Dermis blood vessel endothelial cell (primary cell): ENCODE data around the gene MAEA. TPM values are rescaled to one million over a fixed set of nuclear protein-coding genes. Genes with fewer than 3 reads are reported as not detected.
A peak's percentile ranks its signal among the peaks of the same experiment; 100 is the strongest.
"Not testable (repeated sequence)": the region's sequence is repeated elsewhere in the genome, so short reads cannot be mapped to it uniquely, and the experiment has no call there.

Experiments
- DNase-seq: peaks from one replicate; pipeline ENCODE4 v3.0.0; 2010
- total RNA-seq: library from RNA; depleted of rRNA; stranded (reverse); fragments of >200 nt; gene quantifications from 2 replicates; pipeline ENCODE4 v1.2.3, GENCODE V29; 2014

MAEA gene
- total RNA-seq, 1 donor from 2014 or later: 75.9 TPM

DNA sequence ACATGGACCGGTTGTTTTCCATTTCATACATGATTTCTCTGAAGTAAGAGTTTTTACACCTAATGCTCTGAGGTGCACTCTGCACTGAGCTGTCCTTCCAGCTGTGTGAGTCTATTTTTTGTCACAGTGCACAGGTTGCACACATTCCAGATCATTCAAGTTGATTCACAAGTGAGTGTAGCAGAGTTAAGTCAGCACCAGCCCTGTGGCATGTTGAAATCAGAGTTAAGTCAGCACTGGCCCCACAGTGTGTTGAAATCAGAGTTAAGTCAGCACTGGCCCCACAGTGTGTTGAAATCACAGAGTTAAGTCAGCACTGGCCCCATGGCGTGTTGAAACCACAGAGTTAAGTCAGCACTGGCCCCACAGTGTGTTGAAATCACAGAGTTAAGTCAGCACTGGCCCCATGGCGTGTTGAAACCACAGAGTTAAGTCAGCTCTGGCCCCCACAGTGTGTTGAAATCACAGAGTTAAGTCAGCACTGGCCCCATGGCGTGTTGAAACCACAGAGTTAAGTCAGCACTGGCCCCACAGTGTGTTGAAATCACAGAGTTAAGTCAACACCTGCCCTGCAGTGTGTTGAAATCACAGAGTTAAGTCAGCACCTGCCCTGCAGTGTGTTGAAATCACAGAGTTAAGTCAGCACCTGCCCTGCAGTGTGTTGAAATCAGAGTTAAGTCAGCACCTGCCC is 45.6 kb downstream of the MAEA start:
- not testable (repeated sequence) for DNase-seq

DNA sequence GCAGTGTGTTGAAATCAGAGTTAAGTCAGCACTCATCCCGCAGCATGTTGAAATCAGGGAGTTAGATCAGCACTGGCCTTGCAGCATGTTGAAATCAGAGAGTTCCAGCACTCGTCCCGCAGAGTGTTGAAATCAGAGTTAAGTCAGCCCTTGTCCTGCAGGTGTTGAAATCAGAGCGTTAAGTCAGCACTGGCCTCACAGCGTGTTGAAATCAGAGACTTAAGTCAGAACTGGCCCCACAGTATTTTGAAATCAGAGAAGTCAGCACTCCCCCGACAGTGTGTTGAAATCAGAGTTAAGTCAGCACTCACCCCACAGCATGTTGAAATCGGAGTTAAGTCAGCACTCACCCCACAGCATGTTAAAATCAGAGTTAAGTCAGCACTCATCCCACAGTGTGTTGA is 46.4 kb downstream of the MAEA start:
- no peak for DNase-seq

DNA sequence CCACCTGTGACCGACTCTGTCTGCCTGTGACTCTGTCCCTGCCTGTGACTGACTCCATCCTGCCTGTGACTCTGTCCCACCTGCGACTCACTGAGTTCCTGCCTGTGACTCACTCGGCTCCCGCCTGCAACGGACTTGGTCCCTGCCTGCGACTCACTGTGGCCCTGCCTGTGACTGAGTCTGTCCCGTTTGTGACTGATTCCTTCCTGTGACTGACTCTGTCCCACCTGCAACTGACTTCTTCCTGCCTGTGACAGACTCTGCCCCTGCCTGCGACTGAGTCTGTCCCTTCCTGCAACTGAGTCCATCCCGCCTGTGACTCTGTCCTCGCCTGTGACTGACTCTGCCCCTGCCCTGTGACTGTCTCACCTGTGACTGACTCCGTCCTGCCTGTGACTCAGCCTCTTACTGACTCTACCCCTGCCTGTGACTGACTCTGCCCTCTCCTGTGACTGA is 47.7 kb downstream of the MAEA start:
- DNase-seq: peak; percentile 17

DNA sequence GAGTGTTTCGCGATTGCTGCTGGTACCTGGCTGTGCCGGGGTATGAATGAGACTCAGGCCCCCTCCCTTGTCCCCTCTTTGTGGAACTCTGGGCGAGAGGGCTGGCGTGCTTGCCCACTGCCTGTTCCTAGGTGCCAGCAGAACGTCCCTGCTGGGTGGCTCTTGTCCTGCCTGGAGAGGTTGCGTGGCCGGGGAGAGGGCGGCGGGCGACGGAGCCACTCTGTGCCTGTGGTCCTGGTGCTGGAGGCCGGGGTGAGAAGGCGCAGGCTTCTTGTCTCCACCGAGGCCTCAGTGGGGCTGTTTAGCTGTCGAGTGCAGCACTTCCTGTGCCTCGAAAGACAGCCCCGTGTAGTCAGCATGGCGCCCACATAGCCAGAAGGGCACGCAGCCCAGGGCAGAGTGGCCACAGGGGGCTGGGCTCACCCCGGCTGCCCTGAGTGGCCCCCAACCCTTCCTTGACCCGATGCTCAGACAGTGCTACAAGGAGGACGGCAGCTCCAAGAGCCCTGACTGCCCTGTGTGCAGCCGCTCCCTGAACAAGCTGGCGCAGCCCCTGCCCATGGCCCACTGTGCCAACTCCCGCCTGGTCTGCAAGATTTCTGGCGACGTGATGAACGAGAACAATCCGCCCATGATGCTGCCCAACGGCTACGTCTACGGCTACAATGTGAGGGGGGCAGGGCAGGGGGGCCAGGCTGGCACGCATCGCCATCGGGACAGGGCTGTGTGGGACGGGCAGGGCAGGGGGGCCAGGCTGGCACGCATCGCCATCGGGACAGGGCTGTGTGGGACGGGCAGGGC is 48.5 kb downstream of the MAEA start:
- DNase-seq: no peak

DNA sequence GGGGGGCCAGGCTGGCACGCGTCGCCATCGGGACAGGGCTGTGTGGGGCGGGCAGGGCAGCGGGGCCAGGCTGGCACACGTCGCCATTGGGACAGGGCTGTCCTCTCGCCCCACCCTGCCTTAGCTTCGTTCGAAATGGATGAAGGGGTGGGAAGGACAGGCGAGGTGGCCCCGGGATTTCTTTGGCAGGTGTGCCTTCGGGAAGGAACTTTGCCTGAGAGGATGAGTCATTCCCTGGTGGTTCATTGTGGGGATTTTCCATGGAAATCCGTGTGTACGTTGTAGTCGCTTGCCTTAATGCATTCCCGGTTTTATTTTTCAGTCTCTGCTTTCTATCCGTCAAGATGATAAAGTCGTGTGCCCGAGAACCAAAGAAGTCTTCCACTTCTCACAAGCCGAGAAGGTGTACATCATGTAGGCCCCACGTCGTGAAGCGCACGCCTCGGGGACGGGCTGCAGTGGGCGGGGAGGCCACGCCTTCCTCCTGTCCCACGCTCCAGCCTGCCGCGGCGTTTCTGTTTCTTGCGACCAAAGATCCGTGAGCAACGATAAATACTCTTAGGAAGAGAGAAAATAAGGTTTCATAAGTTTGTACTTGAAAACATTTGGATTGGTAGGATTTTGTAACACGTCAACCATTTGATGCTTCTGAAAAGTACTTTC is 49.2 kb downstream of the MAEA start:
- DNase-seq: peak; percentile 12

DNA sequence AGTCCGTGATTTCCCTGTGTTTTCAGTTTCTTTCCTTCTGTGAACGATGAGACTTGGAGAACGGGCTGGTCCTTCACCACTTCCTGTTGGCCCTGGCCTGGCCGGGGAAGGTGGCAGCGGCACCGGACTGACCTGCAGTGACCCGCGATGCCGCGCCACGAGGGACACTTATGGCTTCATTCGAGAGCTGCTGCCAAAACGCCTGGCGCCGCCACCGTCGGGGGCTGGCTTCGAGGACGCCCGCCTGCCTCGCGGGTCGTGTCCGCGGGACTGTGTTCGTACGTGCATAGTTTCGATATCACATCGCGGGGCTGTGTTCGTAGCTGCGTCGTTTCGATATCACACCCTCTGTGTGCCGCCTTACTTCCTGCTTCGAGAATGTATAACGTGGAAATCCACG is 49.8 kb downstream of the MAEA start:
- DNase-seq: no peak

DNA sequence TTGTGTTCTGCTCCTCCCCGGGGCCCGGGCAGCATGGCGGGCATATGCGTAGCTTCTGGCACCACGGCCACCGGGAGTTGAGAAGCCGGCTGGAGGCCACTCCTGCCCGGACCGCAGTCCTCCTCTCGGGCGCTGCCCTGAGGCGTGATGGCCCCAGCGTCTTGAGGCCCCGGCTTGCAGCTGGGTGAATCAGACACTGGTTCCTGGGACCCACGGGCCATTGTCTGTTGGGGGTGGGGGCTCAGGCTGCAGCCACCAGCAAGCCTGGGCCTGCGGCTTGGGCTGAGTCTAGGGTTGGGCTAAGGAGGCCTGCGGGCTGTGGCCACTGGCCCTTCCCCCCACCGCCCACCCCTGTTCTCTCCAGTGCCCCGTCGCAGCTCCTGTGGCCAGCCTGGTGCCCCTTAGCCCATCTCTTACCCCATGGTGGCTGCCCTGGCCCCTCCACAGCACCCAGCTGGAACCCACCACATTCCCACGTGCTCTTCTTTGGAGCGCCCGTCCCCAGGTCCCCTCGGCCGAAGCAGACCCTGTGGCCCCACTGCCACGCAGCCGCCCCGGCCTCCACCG is 50.6 kb downstream of the MAEA start:
- no peak for DNase-seq

DNA sequence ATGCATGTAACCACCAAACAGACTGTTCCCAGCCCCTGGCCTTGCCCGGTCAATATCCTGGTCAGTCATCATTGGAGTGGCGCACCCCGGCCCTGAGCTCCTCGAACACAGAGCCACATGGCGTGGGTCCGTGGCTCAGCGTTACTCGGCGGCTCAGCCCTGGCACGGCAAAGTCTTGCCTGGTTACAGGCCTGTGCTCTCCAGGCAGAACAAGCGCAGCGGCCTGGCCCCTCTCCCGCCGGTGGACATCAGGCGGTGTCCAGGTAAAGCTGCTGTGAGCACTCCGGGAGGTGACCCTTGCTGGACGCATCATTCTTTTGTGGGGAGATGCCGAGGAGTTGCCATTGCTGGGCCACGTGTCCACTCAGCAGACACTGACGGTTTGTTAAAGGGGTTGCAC is 51.2 kb downstream of the MAEA start:
- no peak for DNase-seq

DNA sequence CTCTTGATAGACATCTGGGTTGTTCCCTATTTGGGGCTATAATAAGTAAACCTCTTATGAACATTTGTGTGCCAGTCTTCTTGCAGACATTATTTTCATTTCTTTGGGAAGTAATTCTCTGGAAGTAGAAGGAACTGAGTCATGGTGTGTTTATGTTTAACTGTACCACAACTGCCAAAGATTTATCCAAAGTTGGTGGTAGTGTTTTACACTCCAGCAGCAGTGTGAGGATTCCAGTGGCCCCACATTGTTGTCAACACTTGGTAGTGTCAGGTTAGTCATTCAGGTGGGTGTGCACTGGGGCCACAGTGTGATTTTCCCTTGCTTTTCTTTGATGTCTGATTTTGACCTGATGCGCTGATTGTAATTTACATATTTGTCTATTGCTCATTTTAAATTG is 52.3 kb downstream of the MAEA start:
- peak; percentile 19 for DNase-seq

DNA sequence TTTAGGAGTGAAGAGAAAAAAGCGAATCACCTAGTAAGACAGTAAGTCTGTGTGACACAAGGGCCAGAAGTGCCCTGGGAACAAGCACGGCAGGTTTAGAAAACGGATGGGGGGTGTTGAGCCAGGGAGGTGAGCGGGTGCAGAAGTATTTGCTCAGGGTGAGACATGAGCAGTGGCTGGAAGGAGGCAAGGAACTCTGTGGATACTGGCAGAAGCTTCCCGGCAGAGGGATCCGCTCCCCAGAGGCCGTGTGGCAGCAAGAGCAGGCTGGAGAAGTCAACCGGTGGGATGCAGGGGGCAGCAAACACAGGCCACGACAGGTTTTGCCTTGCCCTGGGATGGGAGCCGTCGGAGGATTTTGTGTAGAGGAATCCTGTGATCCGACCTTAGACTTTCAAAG is 55.0 kb downstream of the MAEA start:
- no peak for DNase-seq

DNA sequence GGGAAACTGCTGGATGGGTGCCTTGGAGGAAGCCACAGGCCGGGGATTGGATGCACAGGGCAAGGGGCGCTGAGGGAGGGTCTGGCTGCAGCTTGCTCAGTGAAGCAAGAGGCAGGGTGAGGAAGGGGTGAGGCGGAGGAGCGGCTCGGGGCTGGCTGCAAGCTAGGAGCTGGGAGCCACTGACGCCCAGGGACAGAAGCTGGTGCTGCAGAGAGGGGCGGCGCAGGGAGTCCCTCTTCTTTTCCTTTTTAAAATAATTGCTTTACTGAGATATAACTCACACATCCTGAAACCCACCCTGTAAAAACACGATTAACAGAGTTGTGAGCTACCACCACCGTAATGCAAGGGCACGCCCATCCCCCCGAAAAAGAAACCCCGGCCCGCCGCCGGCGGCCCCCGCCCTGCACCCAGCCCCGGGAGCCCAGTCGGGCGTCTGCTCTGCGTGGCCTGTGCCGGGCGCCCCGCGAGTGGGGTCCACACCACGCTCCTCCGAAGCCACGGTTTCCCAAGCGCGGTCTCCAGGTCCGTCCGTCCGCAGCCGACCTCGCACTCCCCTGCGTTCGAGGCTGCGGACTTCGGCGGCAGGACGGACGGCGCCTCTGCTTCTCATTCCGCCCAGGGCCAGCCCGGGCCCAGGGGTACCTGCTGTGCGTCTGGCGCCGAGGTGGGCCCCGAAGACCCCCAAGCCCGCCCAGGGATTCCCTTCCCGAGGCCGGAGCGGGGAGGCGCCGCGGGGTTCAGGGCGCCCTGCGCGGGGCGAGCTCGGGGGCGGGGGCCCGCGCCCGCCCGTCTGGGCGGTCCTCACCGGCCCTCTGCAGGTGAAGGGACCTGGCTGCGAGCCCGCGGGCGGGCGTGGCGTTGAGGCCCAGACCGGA is 56.5 kb downstream of the MAEA start:
- peak; percentile 48 for DNase-seq

DNA sequence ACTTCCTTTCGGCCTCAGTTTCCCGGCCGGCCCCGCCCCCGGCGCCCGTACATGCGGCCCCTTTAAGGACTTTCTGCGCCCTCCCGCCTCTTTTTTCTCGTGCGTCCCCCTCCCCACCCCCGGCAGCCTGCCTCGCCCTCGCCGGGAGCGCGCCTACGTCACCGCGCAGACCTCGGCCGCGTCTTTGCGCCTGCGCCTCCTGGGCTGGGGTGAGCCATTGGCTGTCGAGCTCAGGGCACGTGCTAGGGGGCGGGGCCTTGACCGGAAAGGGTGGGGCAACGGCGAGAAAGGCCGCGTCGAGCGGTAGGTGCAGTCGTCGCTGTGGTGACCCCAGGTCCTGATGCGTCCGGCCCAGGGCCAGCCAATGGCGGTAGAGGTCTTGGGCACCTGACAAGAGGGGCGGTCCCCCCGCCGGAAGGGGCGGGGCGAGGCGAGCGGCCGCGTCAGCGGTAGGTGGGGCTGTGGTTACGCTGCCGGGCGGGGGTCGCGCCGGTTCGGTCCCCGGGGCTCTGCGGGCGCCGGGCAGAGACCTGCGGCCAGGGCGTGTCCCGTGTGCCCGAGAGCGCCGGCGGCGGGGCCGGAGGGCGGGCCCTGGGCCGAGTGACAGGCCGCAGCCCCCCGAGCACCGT is 57.2 kb downstream of the MAEA start, which contains the start of gene UVSSA:
Gene UVSSA, plus strand, starts transcription at position 428 of the 629 bp plus-strand sequence. CDS start 884 bp downstream, outside the sequence.
- DNase-seq: peak; percentile 100

DNA sequence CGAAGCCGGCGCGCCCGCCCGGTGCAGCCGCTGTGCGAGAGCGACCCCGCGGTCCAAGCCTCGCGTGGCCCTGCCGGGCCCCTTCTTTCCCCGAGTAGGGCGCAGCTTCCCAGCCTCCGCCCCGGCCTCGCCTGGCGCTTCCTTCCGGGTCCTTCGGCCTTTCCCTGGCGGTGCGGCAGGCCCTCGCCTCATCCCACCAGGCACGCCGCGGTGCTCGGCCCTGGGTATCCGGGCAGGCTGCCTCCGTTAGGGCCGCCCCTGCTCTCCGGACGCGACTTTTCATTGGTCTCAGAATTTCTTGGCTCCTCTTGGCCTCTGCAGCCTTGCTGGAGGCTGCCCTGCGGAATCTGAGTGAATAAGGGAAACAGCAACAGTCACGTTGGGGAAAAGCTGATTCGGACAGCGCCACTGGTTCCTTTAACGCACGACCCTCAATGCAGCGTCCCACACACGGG is 57.7 kb downstream of the MAEA start:
- DNase-seq: peak; percentile 90

DNA sequence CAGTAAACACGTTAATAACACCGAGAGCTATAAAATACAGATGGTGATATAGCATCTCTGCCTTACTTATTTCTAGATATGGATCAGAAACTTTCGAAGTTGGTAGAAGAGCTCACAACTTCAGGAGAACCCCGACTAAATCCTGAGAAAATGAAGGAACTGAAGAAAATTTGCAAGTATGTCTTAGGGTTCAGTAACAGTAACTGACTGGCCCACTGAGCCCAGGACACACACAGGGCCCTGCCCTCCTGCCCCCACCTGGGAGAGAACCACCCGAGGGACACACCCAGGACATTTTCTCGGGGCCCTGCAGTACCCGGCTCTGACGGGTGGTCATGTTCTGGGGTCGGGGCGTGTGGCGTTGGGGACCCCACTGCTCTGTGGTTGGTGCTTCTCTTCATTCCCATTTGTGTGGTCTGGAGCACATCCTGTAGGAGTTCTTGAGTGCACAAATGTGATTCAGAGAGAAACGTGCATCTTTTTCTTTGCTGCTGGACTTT is 58.4 kb downstream of the MAEA start:
- DNase-seq: peak; percentile 21

DNA sequence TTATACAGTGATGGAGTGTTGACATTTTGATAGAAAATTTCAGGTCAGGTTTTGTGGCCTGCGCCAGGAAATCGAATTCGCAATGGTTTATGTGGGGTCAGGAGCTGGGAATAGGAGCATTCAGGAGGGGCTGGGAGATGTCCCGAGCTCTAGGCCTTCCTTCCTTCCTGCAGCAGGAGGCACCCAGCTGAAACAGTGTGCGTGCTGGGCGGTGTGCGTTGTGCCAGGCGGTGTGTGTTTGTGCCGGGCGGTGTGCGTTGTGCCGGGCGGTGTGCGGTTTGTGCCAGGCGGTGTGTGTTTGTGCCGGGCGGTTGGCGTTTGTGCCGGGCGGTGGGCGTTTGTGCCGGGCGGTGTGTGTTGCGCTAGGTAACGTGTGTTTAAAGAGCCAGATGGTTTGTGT is 59.1 kb downstream of the MAEA start:
- peak; percentile 22 for DNase-seq

DNA sequence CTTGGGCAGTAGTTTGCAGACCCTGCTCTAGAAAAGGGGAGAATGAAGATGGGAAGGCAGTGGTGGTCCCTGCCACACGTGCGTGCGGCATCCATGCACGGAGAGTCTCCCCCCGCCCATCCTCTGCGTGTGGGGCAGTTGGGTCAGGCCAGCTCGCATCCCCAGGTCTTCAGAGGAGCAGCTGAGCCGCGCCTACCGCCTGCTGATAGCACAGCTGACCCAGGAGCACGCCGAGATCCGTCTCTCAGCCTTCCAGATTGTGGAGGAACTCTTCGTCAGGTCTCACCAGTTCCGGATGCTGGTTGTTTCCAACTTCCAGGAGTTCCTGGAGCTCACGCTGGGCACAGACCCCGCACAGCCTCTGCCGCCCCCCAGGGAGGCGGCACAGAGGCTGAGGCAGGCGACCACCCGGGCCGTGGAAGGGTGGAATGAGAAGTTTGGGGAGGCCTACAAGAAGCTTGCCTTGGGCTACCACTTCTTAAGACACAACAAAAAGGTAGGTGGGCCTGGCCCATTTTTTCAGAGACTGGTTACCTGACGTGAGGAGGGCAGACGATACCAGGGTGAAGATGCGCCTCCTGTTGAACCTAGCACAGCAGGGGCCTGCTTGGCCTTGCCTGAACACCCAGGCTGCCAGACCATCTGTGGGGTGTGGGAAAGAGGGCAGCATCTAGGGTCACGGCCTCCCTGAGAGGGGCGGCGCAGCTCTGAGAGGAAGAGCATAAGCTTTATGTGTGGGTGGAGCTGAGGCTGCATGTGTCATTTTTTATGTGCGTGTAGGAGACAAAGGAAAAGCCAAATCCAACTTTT is 59.9 kb downstream of the MAEA start:
- DNase-seq: no peak

DNA sequence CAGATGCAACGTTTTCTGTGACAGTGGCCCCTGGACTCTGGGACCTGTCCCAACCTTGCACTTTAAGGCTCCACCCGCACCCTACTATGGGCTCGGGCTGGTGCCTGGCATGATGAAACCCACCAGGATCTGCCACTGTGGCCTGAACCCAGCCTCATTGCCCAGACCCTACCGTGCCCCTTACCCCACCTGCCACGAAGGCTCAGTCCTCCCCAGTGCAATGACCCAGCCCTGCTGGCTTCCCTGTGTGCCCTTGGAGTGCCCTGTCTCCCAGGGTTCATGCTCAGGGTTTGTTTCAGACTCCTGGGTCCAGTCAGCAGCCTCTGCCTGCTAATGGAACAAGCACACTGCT is 60.5 kb downstream of the MAEA start:
- no peak for DNase-seq

DNA sequence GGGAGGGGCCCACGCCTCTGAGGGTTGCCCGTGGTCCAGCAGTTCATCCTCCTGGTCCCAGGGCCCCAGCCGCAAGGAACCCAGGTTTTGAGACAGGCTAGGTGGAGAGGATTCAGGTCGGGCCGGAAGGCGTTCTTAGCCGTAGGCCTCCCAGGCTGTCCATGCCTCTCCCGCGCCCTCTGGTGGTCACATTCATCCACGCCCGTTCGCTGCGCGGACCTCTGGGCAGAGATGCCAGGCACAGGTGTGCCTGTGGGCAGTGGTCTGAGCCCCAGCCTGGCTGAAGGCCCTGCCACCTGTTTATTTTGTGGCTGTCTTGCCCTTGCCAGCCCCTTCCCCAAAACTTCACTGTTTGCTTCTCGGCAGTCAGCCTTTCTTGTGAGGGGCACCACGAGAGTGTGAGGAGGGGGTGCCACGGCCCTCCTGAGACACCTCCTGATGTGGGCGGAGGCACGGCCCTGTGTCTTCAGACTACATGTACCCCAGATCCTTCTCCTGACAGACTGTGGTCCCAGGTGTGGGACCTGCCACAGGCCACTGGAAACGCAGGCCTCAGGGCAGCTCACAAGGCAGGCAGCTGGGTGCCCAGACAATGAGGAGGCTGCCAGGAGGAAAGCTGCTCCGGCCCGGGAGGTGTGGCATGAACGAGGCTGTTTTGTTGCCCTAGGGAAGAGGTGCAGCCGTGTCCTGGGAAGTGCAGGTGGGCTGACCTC is 62.3 kb downstream of the MAEA start:
- DNase-seq: peak; percentile 89

DNA sequence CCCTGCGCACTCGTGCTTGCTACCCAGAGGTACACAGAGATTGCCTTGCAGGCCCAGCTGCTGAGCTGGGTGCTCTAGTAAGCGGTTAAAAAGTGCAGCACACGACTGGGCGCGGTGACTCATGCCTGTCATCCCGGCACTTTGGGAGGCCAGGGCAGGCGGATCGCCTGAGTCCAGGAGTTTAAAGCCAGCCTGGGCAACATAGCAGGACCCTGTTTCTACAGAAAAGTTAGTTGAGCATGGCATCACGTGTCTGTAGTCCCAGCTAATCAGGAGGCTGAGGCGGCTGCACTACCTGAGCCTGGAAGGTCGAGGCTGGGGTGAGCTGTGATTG is 62.8 kb downstream of the MAEA start:
- no peak for DNase-seq
